ENCODE results near the gene AARS2.
A peak's percentile ranks its signal among the peaks of the same experiment; 100 is the strongest.

The AARS2 gene

GRCh38 chr6:44311767-44312166, 1.4 kb downstream of the AARS2 start:
- Histone ChIP-seq H3K4me1 (ENCODE audit: control insufficient read depth, insufficient read depth, low read length, poor library complexity, severe bottlenecking) (peaks cover 11% of the 10 kb centered on the region), H3K27me3 (replicated peaks; ENCODE audit: control insufficient read depth, insufficient read depth, low read length, poor library complexity, severe bottlenecking) (no peaks in the 10 kb centered on the region), H3K27ac (ENCODE audit: insufficient read depth, low read length, poor library complexity, severe bottlenecking) (no peak overlapping the region), H3K4me3 (ENCODE audit: insufficient read depth, low read depth, low read length, poor library complexity, severe bottlenecking) (no peak overlapping the region), H3K9me3 (ENCODE audit: control insufficient read depth, low read length) (no peaks in the 10 kb centered on the region), H3K36me3 (ENCODE audit: control insufficient read depth, insufficient read depth, low read length) (peaks cover 43% of the 10 kb centered on the region)
- no peak for DNase-seq

- Histone ChIP-seq H3K4me1 (ENCODE audit: control insufficient read depth, insufficient read depth, low read length, poor library complexity, severe bottlenecking) (peaks cover 11% of the 10 kb centered on the region), H3K4me3 (ENCODE audit: insufficient read depth, low read depth, low read length, poor library complexity, severe bottlenecking) (no peak overlapping the region), H3K36me3 (ENCODE audit: control insufficient read depth, insufficient read depth, low read length) (peaks cover 45% of the 10 kb centered on the region), H3K27ac (ENCODE audit: insufficient read depth, low read length, poor library complexity, severe bottlenecking) (no peak overlapping the region), H3K27me3 (replicated peaks; ENCODE audit: control insufficient read depth, insufficient read depth, low read length, poor library complexity, severe bottlenecking) (no peaks in the 10 kb centered on the region), H3K9me3 (ENCODE audit: control insufficient read depth, low read length) (no peaks in the 10 kb centered on the region)
- no peak for DNase-seq
Measured at GRCh38 chr6:44311304-44311703, 1.8 kb downstream of the AARS2 start.

GRCh38 chr6:44310241-44310640, 2.9 kb downstream of the AARS2 start:
- Histone ChIP-seq H3K4me3 (ENCODE audit: insufficient read depth, low read depth, low read length, poor library complexity, severe bottlenecking) (no peak overlapping the region), H3K27me3 (replicated peaks; ENCODE audit: control insufficient read depth, insufficient read depth, low read length, poor library complexity, severe bottlenecking) (no peaks in the 10 kb centered on the region), H3K9me3 (ENCODE audit: control insufficient read depth, low read length) (no peaks in the 10 kb centered on the region), H3K36me3 (ENCODE audit: control insufficient read depth, insufficient read depth, low read length) (peaks cover 51% of the 10 kb centered on the region), H3K4me1 (ENCODE audit: control insufficient read depth, insufficient read depth, low read length, poor library complexity, severe bottlenecking) (peaks cover 11% of the 10 kb centered on the region), H3K27ac (ENCODE audit: insufficient read depth, low read length, poor library complexity, severe bottlenecking) (no peak overlapping the region)
- DNase-seq: no peak

- Histone ChIP-seq H3K27ac (ENCODE audit: insufficient read depth, low read length, poor library complexity, severe bottlenecking) (no peak overlapping the region), H3K4me3 (ENCODE audit: insufficient read depth, low read depth, low read length, poor library complexity, severe bottlenecking) (no peak overlapping the region), H3K4me1 (ENCODE audit: control insufficient read depth, insufficient read depth, low read length, poor library complexity, severe bottlenecking) (peaks cover 11% of the 10 kb centered on the region), H3K36me3 (ENCODE audit: control insufficient read depth, insufficient read depth, low read length) (peaks cover 51% of the 10 kb centered on the region), H3K27me3 (replicated peaks; ENCODE audit: control insufficient read depth, insufficient read depth, low read length, poor library complexity, severe bottlenecking) (no peaks in the 10 kb centered on the region), H3K9me3 (ENCODE audit: control insufficient read depth, low read length) (no peaks in the 10 kb centered on the region)
- no peak for DNase-seq
Measured at GRCh38 chr6:44309631-44310030, 3.5 kb downstream of the AARS2 start.

- Histone ChIP-seq H3K4me3 (ENCODE audit: insufficient read depth, low read depth, low read length, poor library complexity, severe bottlenecking) (no peak overlapping the region), H3K4me1 (ENCODE audit: control insufficient read depth, insufficient read depth, low read length, poor library complexity, severe bottlenecking) (peaks cover 11% of the 10 kb centered on the region), H3K27me3 (replicated peaks; ENCODE audit: control insufficient read depth, insufficient read depth, low read length, poor library complexity, severe bottlenecking) (no peaks in the 10 kb centered on the region), H3K9me3 (ENCODE audit: control insufficient read depth, low read length) (no peaks in the 10 kb centered on the region), H3K36me3 (ENCODE audit: control insufficient read depth, insufficient read depth, low read length) (peaks cover 54% of the 10 kb centered on the region), H3K27ac (ENCODE audit: insufficient read depth, low read length, poor library complexity, severe bottlenecking) (no peak overlapping the region)
- DNase-seq: no peak
Measured at GRCh38 chr6:44309092-44309491, 4.1 kb downstream of the AARS2 start.

GRCh38 chr6:44307217-44307616, 5.9 kb downstream of the AARS2 start:
- no peak overlapping the region for H3K4me3 ChIP-seq (ENCODE audit: insufficient read depth, low read depth, low read length, poor library complexity, severe bottlenecking)
- no peak overlapping the region for H3K27ac ChIP-seq (ENCODE audit: insufficient read depth, low read length, poor library complexity, severe bottlenecking)
- DNase-seq: no peak
- peaks cover 5% of the 10 kb centered on the region for H3K4me1 ChIP-seq (ENCODE audit: control insufficient read depth, insufficient read depth, low read length, poor library complexity, severe bottlenecking)
- H3K27me3 ChIP-seq (replicated peaks; ENCODE audit: control insufficient read depth, insufficient read depth, low read length, poor library complexity, severe bottlenecking): no peaks in the 10 kb centered on the region
- H3K36me3 ChIP-seq (ENCODE audit: control insufficient read depth, insufficient read depth, low read length): peaks cover 73% of the 10 kb centered on the region
- H3K9me3 ChIP-seq (ENCODE audit: control insufficient read depth, low read length): no peaks in the 10 kb centered on the region

- Histone ChIP-seq H3K27ac (ENCODE audit: insufficient read depth, low read length, poor library complexity, severe bottlenecking) (no peak overlapping the region), H3K4me1 (ENCODE audit: control insufficient read depth, insufficient read depth, low read length, poor library complexity, severe bottlenecking) (peaks cover under 1% of the 10 kb centered on the region), H3K36me3 (ENCODE audit: control insufficient read depth, insufficient read depth, low read length) (peaks cover 70% of the 10 kb centered on the region), H3K9me3 (ENCODE audit: control insufficient read depth, low read length) (no peaks in the 10 kb centered on the region), H3K4me3 (ENCODE audit: insufficient read depth, low read depth, low read length, poor library complexity, severe bottlenecking) (no peak overlapping the region), H3K27me3 (replicated peaks; ENCODE audit: control insufficient read depth, insufficient read depth, low read length, poor library complexity, severe bottlenecking) (no peaks in the 10 kb centered on the region)
- no peak for DNase-seq
Measured at GRCh38 chr6:44306710-44307109, 6.4 kb downstream of the AARS2 start.

GRCh38 chr6:44305200-44305725, 7.9 kb downstream of the AARS2 start:
- Histone ChIP-seq H3K27ac (ENCODE audit: insufficient read depth, low read length, poor library complexity, severe bottlenecking) (no peak overlapping the region), H3K36me3 (ENCODE audit: control insufficient read depth, insufficient read depth, low read length) (peaks cover 72% of the 10 kb centered on the region), H3K27me3 (replicated peaks; ENCODE audit: control insufficient read depth, insufficient read depth, low read length, poor library complexity, severe bottlenecking) (no peaks in the 10 kb centered on the region), H3K4me1 (ENCODE audit: control insufficient read depth, insufficient read depth, low read length, poor library complexity, severe bottlenecking) (no peaks in the 10 kb centered on the region), H3K4me3 (ENCODE audit: insufficient read depth, low read depth, low read length, poor library complexity, severe bottlenecking) (no peak overlapping the region), H3K9me3 (ENCODE audit: control insufficient read depth, low read length) (no peaks in the 10 kb centered on the region)
- DNase-seq: no peak

GRCh38 chr6:44304282-44305199, 8.6 kb downstream of the AARS2 start:
- Histone ChIP-seq H3K4me3 (ENCODE audit: insufficient read depth, low read depth, low read length, poor library complexity, severe bottlenecking) (no peak overlapping the region), H3K4me1 (ENCODE audit: control insufficient read depth, insufficient read depth, low read length, poor library complexity, severe bottlenecking) (no peaks in the 10 kb centered on the region), H3K9me3 (ENCODE audit: control insufficient read depth, low read length) (no peaks in the 10 kb centered on the region), H3K36me3 (ENCODE audit: control insufficient read depth, insufficient read depth, low read length) (peaks cover 66% of the 10 kb centered on the region), H3K27me3 (replicated peaks; ENCODE audit: control insufficient read depth, insufficient read depth, low read length, poor library complexity, severe bottlenecking) (no peaks in the 10 kb centered on the region), H3K27ac (ENCODE audit: insufficient read depth, low read length, poor library complexity, severe bottlenecking) (no peak overlapping the region)
- DNase-seq: peak in 2 of 3 donors; percentile 12 to 20

GRCh38 chr6:44303842-44304241, 9.3 kb downstream of the AARS2 start:
- H3K27ac ChIP-seq (ENCODE audit: insufficient read depth, low read length, poor library complexity, severe bottlenecking): no peak overlapping the region
- H3K4me3 ChIP-seq (ENCODE audit: insufficient read depth, low read depth, low read length, poor library complexity, severe bottlenecking): no peak overlapping the region
- H3K36me3 ChIP-seq (ENCODE audit: control insufficient read depth, insufficient read depth, low read length): peaks cover 59% of the 10 kb centered on the region
- no peak for DNase-seq
- H3K4me1 ChIP-seq (ENCODE audit: control insufficient read depth, insufficient read depth, low read length, poor library complexity, severe bottlenecking): no peaks in the 10 kb centered on the region
- H3K27me3 ChIP-seq (replicated peaks; ENCODE audit: control insufficient read depth, insufficient read depth, low read length, poor library complexity, severe bottlenecking): no peaks in the 10 kb centered on the region
- no peaks in the 10 kb centered on the region for H3K9me3 ChIP-seq (ENCODE audit: control insufficient read depth, low read length)

All from effector memory CD4-positive, alpha-beta T cell (primary cell).